ENCODE data around the gene DMKN.

DMKN gene

DNA sequence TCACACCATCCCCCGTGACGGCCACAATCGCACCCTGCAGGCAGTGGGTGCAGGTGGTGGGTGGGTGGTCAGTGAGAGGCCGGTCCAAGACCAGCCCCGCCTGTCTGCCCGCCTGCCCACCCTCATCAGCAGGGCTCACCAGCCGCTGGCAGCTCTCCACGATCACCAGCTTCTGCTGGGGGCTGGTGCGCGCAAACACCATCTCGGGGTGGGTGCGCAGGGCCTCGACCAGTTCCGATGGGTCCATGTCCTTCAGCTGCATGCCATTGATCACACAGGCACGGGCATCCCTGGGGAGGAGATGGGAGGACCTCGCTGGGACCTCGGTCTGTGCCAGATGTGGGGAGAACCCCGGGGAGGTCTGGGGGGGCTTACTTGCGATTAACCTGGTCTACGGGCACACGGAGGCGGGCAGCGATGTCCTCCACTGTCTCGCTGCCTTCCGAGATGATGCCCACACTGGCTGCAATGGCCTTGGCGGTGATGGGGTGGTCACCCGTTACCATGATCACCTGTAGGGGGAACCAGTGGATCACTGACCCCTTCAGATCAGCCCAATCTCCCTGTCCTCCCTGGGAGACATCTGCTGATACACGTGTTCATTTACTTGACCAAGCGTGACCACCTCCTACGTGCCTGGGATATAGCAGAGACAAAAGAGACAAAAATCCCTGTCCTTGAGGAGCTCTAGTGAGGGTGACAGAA, 42.0 kb upstream of the DMKN start:
- Histone ChIP-seq H3K27me3 (ENCODE audit: insufficient read depth, poor library complexity, severe bottlenecking) (peaks cover 11% of the 10 kb centered on the region), H3K27ac (replicated peaks) (no peak overlapping the region), H3K4me3 (replicated peaks; ENCODE audit: insufficient read depth, low read length) (no peak overlapping the region)
- TF ChIP-seq SPI1 (IDR thresholded peaks at IDR 0.05; ENCODE audit: borderline replicate concordance, low read depth) = no peak
- TF ChIP-seq, protein P1, sequence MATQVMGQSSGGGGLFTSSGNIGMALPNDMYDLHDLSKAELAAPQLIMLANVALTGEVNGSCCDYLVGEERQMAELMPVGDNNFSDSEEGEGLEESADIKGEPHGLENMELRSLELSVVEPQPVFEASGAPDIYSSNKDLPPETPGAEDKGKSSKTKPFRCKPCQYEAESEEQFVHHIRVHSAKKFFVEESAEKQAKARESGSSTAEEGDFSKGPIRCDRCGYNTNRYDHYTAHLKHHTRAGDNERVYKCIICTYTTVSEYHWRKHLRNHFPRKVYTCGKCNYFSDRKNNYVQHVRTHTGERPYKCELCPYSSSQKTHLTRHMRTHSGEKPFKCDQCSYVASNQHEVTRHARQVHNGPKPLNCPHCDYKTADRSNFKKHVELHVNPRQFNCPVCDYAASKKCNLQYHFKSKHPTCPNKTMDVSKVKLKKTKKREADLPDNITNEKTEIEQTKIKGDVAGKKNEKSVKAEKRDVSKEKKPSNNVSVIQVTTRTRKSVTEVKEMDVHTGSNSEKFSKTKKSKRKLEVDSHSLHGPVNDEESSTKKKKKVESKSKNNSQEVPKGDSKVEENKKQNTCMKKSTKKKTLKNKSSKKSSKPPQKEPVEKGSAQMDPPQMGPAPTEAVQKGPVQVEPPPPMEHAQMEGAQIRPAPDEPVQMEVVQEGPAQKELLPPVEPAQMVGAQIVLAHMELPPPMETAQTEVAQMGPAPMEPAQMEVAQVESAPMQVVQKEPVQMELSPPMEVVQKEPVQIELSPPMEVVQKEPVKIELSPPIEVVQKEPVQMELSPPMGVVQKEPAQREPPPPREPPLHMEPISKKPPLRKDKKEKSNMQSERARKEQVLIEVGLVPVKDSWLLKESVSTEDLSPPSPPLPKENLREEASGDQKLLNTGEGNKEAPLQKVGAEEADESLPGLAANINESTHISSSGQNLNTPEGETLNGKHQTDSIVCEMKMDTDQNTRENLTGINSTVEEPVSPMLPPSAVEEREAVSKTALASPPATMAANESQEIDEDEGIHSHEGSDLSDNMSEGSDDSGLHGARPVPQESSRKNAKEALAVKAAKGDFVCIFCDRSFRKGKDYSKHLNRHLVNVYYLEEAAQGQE (IDR thresholded peaks at IDR 0.05; ENCODE audit: insufficient replicate concordance, low read depth) = no peak
- TF ChIP-seq, protein P2, sequence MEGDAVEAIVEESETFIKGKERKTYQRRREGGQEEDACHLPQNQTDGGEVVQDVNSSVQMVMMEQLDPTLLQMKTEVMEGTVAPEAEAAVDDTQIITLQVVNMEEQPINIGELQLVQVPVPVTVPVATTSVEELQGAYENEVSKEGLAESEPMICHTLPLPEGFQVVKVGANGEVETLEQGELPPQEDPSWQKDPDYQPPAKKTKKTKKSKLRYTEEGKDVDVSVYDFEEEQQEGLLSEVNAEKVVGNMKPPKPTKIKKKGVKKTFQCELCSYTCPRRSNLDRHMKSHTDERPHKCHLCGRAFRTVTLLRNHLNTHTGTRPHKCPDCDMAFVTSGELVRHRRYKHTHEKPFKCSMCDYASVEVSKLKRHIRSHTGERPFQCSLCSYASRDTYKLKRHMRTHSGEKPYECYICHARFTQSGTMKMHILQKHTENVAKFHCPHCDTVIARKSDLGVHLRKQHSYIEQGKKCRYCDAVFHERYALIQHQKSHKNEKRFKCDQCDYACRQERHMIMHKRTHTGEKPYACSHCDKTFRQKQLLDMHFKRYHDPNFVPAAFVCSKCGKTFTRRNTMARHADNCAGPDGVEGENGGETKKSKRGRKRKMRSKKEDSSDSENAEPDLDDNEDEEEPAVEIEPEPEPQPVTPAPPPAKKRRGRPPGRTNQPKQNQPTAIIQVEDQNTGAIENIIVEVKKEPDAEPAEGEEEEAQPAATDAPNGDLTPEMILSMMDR (IDR thresholded peaks at IDR 0.05; ENCODE audit: insufficient read depth, low read length) = no peak
- no peak for TF ChIP-seq GABPA (IDR thresholded peaks at IDR 0.05; ENCODE audit: low read depth)
- no peak for DNase-seq (ENCODE audit: low read depth in 1 of 2, low spot score in 1 of 2)

DNA sequence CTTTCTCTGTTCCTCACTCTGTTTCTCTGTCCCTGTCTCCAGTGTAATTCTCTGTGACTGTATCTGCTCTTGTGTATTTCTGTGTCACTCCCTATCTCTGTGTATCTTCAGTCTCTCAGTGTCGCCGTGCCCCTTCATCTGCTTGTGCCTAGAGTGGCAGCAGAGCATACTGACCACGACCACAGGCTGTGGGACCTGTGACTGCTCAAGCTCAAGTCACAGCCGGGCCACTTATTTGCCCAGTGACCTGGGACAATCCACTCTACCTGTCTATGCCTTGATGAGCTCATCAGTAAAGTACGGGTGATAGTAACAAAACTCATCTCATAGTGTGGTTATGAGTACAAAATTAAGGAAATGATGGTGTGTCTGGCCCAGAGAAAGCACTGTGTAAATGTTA, 40.6 kb upstream of the DMKN start:
- H3K27me3 ChIP-seq (ENCODE audit: insufficient read depth, poor library complexity, severe bottlenecking) = peaks cover 10% of the 10 kb centered on the region
- no peak overlapping the region for H3K4me3 ChIP-seq (replicated peaks; ENCODE audit: insufficient read depth, low read length)
- no peak for DNase-seq (ENCODE audit: low read depth in 1 of 2, low spot score in 1 of 2)
- no peak overlapping the region for H3K27ac ChIP-seq (replicated peaks)
- no peak for TF ChIP-seq SPI1 (IDR thresholded peaks at IDR 0.05; ENCODE audit: borderline replicate concordance, low read depth)
- TF ChIP-seq, protein P1 (IDR thresholded peaks at IDR 0.05; ENCODE audit: insufficient replicate concordance, low read depth) = no peak
- TF ChIP-seq POLR2AphosphoS5 (IDR thresholded peaks at IDR 0.05; ENCODE audit: low read depth) = no peak
- TF ChIP-seq, protein P2 (IDR thresholded peaks at IDR 0.05; ENCODE audit: insufficient read depth, low read length) = no peak
- TF ChIP-seq GABPA (IDR thresholded peaks at IDR 0.05; ENCODE audit: low read depth) = no peak

DNA sequence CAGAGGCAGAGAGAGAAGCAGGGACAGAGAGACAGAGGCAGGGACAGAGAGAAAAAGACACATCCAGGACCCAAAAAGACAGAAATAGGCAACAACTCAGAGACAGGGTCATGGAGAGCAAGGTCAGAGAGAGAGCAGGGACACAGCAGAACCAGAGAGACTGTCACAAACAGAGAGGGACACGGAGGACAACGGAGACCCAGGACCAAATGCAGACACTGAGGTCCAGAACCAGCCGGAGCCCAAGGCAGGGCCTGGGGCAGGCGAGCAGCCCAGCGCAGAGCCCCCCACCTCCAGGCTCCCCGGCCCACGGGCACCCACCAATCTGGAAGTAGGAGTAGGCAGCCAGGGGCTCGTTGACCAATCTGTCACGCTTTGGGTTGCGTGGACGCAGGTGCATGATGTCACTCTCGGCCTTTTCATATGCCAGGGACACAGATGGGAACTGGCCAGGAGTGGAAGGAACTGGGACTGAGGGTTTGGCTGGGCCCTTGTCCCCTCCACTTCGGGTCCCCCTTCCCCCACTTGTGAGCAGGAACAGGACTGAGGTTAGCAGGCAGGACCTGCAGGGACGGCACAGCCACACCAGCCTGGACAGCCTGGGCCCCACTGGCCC, 40.0 kb upstream of the DMKN start:
- TF ChIP-seq, protein P2 (IDR thresholded peaks at IDR 0.05; ENCODE audit: insufficient read depth, low read length) = no peak
- TF ChIP-seq SPI1 (IDR thresholded peaks at IDR 0.05; ENCODE audit: borderline replicate concordance, low read depth) (no peak), GABPA (IDR thresholded peaks at IDR 0.05; ENCODE audit: low read depth) (no peak), POLR2AphosphoS5 (IDR thresholded peaks at IDR 0.05; ENCODE audit: low read depth) (no peak)
- TF ChIP-seq, protein P1 (IDR thresholded peaks at IDR 0.05; ENCODE audit: insufficient replicate concordance, low read depth) = no peak
- peaks cover 6% of the 10 kb centered on the region for H3K27me3 ChIP-seq (ENCODE audit: insufficient read depth, poor library complexity, severe bottlenecking)
- no peak overlapping the region for H3K4me3 ChIP-seq (replicated peaks; ENCODE audit: insufficient read depth, low read length)
- DNase-seq (ENCODE audit: low read depth in 1 of 2, low spot score in 1 of 2) = no peak
- H3K27ac ChIP-seq (replicated peaks) = no peak overlapping the region

All from HL-60 (cell line).